Subcutaneous abdominal adipose tissue (tissue), 5 donors: ENCODE results near the gene S100A2.
"Not testable (repeated sequence)": the region's sequence is repeated elsewhere in the genome, so short reads cannot be mapped to it uniquely, and the experiment has no call there.

Experiments
- H3K27ac ChIP-seq: one replicate; pipeline ENCODE4 v1.7.0; 2013; ENCODE audit warnings: low read depth, mild to moderate bottlenecking, inconsistent platforms, low read length, moderate library complexity
- H3K27me3 ChIP-seq, 5 donors: one replicate each; pipeline ENCODE4 v1.7.0; 2013; ENCODE audit warnings: low read length in 5 of 5, inconsistent platforms in 1 of 5; ENCODE audit not compliant: control insufficient read depth in 5 of 5, insufficient read depth in 4 of 5
- H3K36me3 ChIP-seq, 5 donors: one replicate each; pipeline ENCODE4 v1.7.0; 2013; ENCODE audit warnings: low read length in 5 of 5; ENCODE audit not compliant: control insufficient read depth in 5 of 5, insufficient read depth in 5 of 5
- H3K4me1 ChIP-seq, 5 donors: one replicate each; pipeline ENCODE4 v1.7.0; 2013; ENCODE audit warnings: low read length in 5 of 5, mild to moderate bottlenecking in 3 of 5, moderate library complexity in 1 of 5; ENCODE audit not compliant: control insufficient read depth in 5 of 5, insufficient read depth in 5 of 5
- H3K4me3 ChIP-seq, 5 donors: one replicate each; pipeline ENCODE4 v1.7.0; 2013; ENCODE audit warnings: low read length in 5 of 5, low read depth in 1 of 5
- H3K9ac ChIP-seq, 5 donors: one replicate each; pipeline ENCODE4 v1.7.0; 2013; ENCODE audit warnings: low read length in 5 of 5, mild to moderate bottlenecking in 4 of 5, moderate library complexity in 3 of 5
- H3K9me3 ChIP-seq, 5 donors: one replicate each; pipeline ENCODE4 v1.7.0; 2013; ENCODE audit warnings: low read length in 5 of 5; ENCODE audit not compliant: control insufficient read depth in 5 of 5
- donor health status: healthy.
- donor health status: healthy.
- donor health status: healthy.
- donor health status: healthy.
- donor health status: healthy.

S100A2 gene

GRCh38 chr1:153578490-153578889 is 12.8 kb upstream of the S100A2 start:
- Histone ChIP-seq H3K27ac (no peak overlapping the region), H3K4me3 (no peak overlapping the region), H3K9me3 (no peaks in the 10 kb centered on the region), H3K4me1 (peaks cover 3 to 15% (median 10%) of the 10 kb centered on the region in 5 donors), H3K9ac (no peak overlapping the region), H3K27me3 (no peaks in the 10 kb centered on the region), H3K36me3 (no peaks in the 10 kb centered on the region)

- no peaks in the 10 kb centered on the region for H3K27me3 ChIP-seq
- H3K9me3 ChIP-seq = no peaks in the 10 kb centered on the region
- no peak overlapping the region for H3K9ac ChIP-seq
- H3K4me1 ChIP-seq = peaks cover 5 to 17% (median 15%) of the 10 kb centered on the region in 5 donors
- H3K27ac ChIP-seq = no peak overlapping the region
- no peak overlapping the region for H3K4me3 ChIP-seq
- H3K36me3 ChIP-seq = no peaks in the 10 kb centered on the region
These were observed 12.0 kb upstream of the S100A2 start for GRCh38 chr1:153577624-153578051.

DNA sequence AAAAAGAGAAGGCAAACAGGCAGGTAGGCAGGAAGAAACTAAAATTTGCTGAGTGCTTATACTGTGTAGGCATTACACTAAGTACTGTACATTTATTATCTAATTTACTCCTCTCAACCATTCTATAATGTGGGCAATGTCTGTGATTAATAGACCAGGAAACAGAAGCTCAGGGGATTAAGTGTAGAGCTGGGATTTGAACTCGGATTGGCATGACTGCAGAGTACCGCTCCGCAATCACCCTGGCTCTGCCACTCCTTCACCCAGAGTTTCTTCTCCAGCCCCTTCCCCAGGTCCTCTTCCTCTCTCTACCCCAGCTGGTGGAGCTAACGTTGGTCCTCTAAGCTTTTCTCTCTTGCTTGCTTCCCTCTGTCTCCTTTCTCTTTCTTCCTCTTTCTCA is 11.5 kb upstream of the S100A2 start:
- no peak overlapping the region for H3K27ac ChIP-seq
- H3K4me1 ChIP-seq = peaks cover 9 to 22% (median 15%) of the 10 kb centered on the region in 5 donors
- no peaks in the 10 kb centered on the region for H3K36me3 ChIP-seq
- no peak overlapping the region for H3K4me3 ChIP-seq
- H3K9ac ChIP-seq = no peak overlapping the region
- no peaks in the 10 kb centered on the region for H3K27me3 ChIP-seq
- no peaks in the 10 kb centered on the region for H3K9me3 ChIP-seq

DNA sequence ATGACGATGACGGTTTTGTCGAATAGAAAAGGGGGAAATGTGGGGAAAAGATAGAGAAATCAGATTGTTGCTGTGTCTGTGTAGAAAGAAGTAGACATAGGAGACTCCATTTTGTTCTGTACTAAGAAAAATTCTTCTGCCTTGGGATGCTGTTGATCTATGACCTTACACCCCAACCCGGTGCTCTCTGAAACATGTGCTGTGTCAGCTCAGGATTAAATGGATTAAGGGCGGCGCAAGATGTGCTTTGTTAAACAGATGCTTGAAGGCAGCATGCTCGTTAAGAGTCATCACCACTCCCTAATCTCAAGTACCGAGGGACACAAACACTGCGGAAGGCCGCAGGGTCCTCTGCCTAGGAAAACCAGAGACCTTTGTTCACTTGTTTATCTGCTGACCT is 9.9 kb upstream of the S100A2 start:
- H3K4me3 ChIP-seq, H3K36me3 ChIP-seq, H3K9me3 ChIP-seq, H3K27ac ChIP-seq, H3K9ac ChIP-seq, H3K27me3 ChIP-seq: not testable (repeated sequence)
- H3K4me1 ChIP-seq = peaks cover 9 to 25% (median 15%) of the 10 kb centered on the region in 5 donors

- H3K36me3 ChIP-seq, H3K27me3 ChIP-seq, H3K27ac ChIP-seq, H3K9me3 ChIP-seq, H3K4me3 ChIP-seq, H3K9ac ChIP-seq: not testable (repeated sequence)
- H3K4me1 ChIP-seq = peaks cover 9 to 25% (median 15%) of the 10 kb centered on the region in 5 donors
These were observed 9.4 kb upstream of the S100A2 start for GRCh38 chr1:153575081-153575491.

- Histone ChIP-seq H3K9ac (peak overlapping the region in 2 of 5 donors; percentile 1 to 75), H3K4me3 (no peak overlapping the region), H3K36me3 (no peaks in the 10 kb centered on the region), H3K27me3 (no peaks in the 10 kb centered on the region), H3K27ac (peak overlapping the region; percentile 75), H3K9me3 (no peaks in the 10 kb centered on the region), H3K4me1 (peaks cover 9 to 28% (median 20%) of the 10 kb centered on the region in 5 donors)
These were observed 7.7 kb upstream of the S100A2 start for GRCh38 chr1:153573351-153573750.

GRCh38 chr1:153572569-153573015 is 6.9 kb upstream of the S100A2 start:
- Histone ChIP-seq H3K9ac (peak overlapping the region in 1 of 5 donors; percentile 82), H3K27me3 (no peaks in the 10 kb centered on the region), H3K4me3 (no peak overlapping the region), H3K4me1 (peaks cover 5 to 30% (median 22%) of the 10 kb centered on the region in 5 donors), H3K9me3 (no peaks in the 10 kb centered on the region), H3K27ac (peak overlapping the region; percentile 75), H3K36me3 (no peaks in the 10 kb centered on the region)

GRCh38 chr1:153571706-153572105 is 6.1 kb upstream of the S100A2 start:
- Histone ChIP-seq H3K9ac (no peak overlapping the region), H3K4me3 (no peak overlapping the region), H3K9me3 (no peaks in the 10 kb centered on the region), H3K27me3 (no peaks in the 10 kb centered on the region), H3K4me1 (peaks cover 9 to 35% (median 29%) of the 10 kb centered on the region in 5 donors), H3K36me3 (no peaks in the 10 kb centered on the region), H3K27ac (peak overlapping the region; percentile 75)

DNA sequence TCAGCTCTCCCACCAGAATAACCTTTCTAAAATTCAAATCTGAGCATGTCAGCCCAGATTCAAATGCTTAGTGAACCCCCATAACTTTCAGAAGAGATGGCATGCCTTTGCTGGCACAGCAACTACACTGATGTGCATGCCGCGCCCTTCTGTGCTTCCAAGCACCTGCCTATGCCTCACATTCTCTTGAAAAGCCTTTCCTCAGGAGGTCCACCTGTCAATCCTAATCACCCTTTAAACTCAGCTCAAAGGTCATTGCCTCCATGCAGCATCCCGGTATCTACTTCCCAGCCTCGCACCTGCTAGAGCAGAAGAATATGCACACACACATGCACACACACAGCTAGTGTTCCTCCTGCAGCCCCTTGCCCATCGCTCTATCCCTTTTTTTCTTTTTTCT is 5.2 kb upstream of the S100A2 start:
- Histone ChIP-seq H3K9me3 (no peaks in the 10 kb centered on the region), H3K4me3 (no peak overlapping the region), H3K4me1 (peaks cover 14 to 43% (median 37%) of the 10 kb centered on the region in 5 donors), H3K27ac (no peak overlapping the region), H3K27me3 (no peaks in the 10 kb centered on the region), H3K36me3 (no peaks in the 10 kb centered on the region), H3K9ac (no peak overlapping the region)

GRCh38 chr1:153569465-153569864 is 3.8 kb upstream of the S100A2 start:
- Histone ChIP-seq H3K27me3 (no peaks in the 10 kb centered on the region), H3K4me1 (peaks cover 16 to 50% (median 43%) of the 10 kb centered on the region in 5 donors), H3K9ac (no peak overlapping the region), H3K36me3 (no peaks in the 10 kb centered on the region), H3K9me3 (no peaks in the 10 kb centered on the region), H3K4me3 (no peak overlapping the region), H3K27ac (no peak overlapping the region)
